Natural killer cell (primary cell): ENCODE measurements around the gene ARHGAP26. TPM values are rescaled to one million over a fixed set of nuclear protein-coding genes. Genes with fewer than 3 reads are reported as not detected.

Experiments
- ATAC-seq, 3 donors: fragments of 150-1000 bp in 2 of 3; fragments of 200-7000 bp in 1 of 3; cut with Tn5 transposase; 1 replicate in 1 of 3; 2 replicates in 2 of 3; pipeline ENCODE4 v1.10.0; 2021; ENCODE audit warnings: mild to moderate bottlenecking in 2 of 3, moderate library complexity in 2 of 3
- DNase-seq, 2 donors: peaks; one replicate each; pipeline versions ENCODE4 v3.0.0 to v3.0.0-alpha.2; 2013 to 2021; ENCODE audit warnings: mixed read lengths in 1 of 2
- H3K27ac ChIP-seq: one replicate; pipeline ENCODE4 v1.5.1; 2013; ENCODE audit warnings: mild to moderate bottlenecking, low read length
- H3K27me3 ChIP-seq: one replicate; pipeline ENCODE4 v1.6.1; 2013; ENCODE audit warnings: low read length; ENCODE audit not compliant: control insufficient read depth, insufficient read depth
- H3K36me3 ChIP-seq: one replicate; pipeline ENCODE4 v1.6.1; 2013; ENCODE audit warnings: low read length; ENCODE audit not compliant: control insufficient read depth, insufficient read depth
- H3K4me1 ChIP-seq: one replicate; pipeline ENCODE4 v1.6.1; 2013; ENCODE audit warnings: low read length; ENCODE audit not compliant: control insufficient read depth, insufficient read depth
- H3K4me3 ChIP-seq: one replicate; pipeline ENCODE4 v1.5.1; 2013; ENCODE audit warnings: low read length
- H3K9me3 ChIP-seq: one replicate; pipeline ENCODE4 v1.6.1; 2013; ENCODE audit warnings: low read length; ENCODE audit not compliant: control insufficient read depth, insufficient read depth
- H3K27ac Mint-ChIP-seq, 2 donors: one replicate each; pipeline ENCODE4 v1.8.0; 2022; ENCODE audit warnings: mild to moderate bottlenecking in 2 of 2, mixed read lengths in 2 of 2, moderate library complexity in 1 of 2
- H3K27me3 Mint-ChIP-seq, 2 donors: one replicate each; pipeline ENCODE4 v1.8.0; 2022; ENCODE audit warnings: low read depth in 2 of 2, mixed read lengths in 2 of 2
- H3K36me3 Mint-ChIP-seq: one replicate; pipeline ENCODE4 v1.8.0; 2022; ENCODE audit warnings: mixed read lengths
- H3K4me1 Mint-ChIP-seq, 2 donors: one replicate each; pipeline ENCODE4 v1.8.0; 2022; ENCODE audit warnings: mixed read lengths in 2 of 2
- H3K4me3 Mint-ChIP-seq: one replicate; pipeline ENCODE4 v1.8.0; 2022; ENCODE audit warnings: mild to moderate bottlenecking, moderate library complexity, mixed read lengths
- H3K9me3 Mint-ChIP-seq, 2 donors: one replicate each; pipeline ENCODE4 v1.8.0; 2022; ENCODE audit warnings: mixed read lengths in 2 of 2
- WGBS: methylation state at CpG from one replicate; pipeline ENCODE4 v1.1.7; 2013; ENCODE audit warnings: missing lambda C conversion rate; ENCODE audit not compliant: insufficient coverage; 5-methylcytosine and 5-hydroxymethylcytosine counted together
- intact Hi-C: fragments of 100-400 bp; cut with micrococcal nuclease; formaldehyde crosslinking; loops from one replicate; pipeline ENCODE4 v1.14.2; 2022
- total RNA-seq, 4 donors: library from RNA; stranded (reverse); fragments of 120-200 nt in 1 of 4; gene quantifications; one replicate each; pipeline versions ENCODE4 v1.2.3 to v1.2.4, GENCODE V29; 2013 to 2022
- TF ChIP-seq, protein P1 (sequence below): fragments of 200-600 bp; IDR thresholded peaks from one replicate; pipeline ENCODE4 v1.8.0; 2022; ENCODE audit warnings: antibody characterized with exemption

The ARHGAP26 gene
- total RNA-seq, 3 donors from 2014 or later (not counting 1 experiment from before 2014, with no cell fraction given): 153 to 159 (median 158) TPM

DNA sequence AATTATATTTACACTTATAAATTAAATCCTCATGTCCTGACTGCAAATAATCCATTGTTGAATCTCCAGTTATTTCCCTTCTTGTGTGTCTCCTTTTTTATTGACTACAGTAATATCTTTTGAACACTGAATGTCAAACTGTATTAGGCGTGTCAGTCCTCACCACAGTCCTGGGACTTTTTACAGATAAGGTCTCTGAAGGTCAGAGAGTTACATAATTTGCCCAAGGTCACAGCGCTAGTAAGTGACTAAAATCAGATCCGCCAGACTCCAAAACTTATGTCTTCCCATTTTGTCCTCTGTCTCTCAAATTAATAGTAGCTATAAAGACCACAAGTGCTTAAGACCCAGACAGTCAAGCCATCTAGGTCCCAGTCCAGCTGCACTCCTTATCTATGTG, 359.0 kb downstream of the ARHGAP26 start:
- H3K27ac ChIP-seq: no peak overlapping the region
- TF ChIP-seq, protein P1, sequence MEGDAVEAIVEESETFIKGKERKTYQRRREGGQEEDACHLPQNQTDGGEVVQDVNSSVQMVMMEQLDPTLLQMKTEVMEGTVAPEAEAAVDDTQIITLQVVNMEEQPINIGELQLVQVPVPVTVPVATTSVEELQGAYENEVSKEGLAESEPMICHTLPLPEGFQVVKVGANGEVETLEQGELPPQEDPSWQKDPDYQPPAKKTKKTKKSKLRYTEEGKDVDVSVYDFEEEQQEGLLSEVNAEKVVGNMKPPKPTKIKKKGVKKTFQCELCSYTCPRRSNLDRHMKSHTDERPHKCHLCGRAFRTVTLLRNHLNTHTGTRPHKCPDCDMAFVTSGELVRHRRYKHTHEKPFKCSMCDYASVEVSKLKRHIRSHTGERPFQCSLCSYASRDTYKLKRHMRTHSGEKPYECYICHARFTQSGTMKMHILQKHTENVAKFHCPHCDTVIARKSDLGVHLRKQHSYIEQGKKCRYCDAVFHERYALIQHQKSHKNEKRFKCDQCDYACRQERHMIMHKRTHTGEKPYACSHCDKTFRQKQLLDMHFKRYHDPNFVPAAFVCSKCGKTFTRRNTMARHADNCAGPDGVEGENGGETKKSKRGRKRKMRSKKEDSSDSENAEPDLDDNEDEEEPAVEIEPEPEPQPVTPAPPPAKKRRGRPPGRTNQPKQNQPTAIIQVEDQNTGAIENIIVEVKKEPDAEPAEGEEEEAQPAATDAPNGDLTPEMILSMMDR: no peak
- Mint-ChIP-seq H3K27me3 (no peaks in the 10 kb centered on the region), H3K4me1 (peaks cover 36 to 62% of the 10 kb centered on the region in 2 donors), H3K9me3 (no peaks in the 10 kb centered on the region), H3K27ac (no peak overlapping the region), H3K36me3 (peaks cover 2% of the 10 kb centered on the region), H3K4me3 (no peak overlapping the region)
- H3K27me3 ChIP-seq: no peaks in the 10 kb centered on the region
- intact Hi-C loops: no loop called here
- H3K36me3 ChIP-seq: peaks cover 12% of the 10 kb centered on the region
- 99% methylated on average over 3 of the region's 3 CpGs for WGBS
- DNase-seq: no peak
- H3K4me1 ChIP-seq: no peaks in the 10 kb centered on the region
- no peaks in the 10 kb centered on the region for H3K9me3 ChIP-seq
- no peak for ATAC-seq
- no peak overlapping the region for H3K4me3 ChIP-seq

DNA sequence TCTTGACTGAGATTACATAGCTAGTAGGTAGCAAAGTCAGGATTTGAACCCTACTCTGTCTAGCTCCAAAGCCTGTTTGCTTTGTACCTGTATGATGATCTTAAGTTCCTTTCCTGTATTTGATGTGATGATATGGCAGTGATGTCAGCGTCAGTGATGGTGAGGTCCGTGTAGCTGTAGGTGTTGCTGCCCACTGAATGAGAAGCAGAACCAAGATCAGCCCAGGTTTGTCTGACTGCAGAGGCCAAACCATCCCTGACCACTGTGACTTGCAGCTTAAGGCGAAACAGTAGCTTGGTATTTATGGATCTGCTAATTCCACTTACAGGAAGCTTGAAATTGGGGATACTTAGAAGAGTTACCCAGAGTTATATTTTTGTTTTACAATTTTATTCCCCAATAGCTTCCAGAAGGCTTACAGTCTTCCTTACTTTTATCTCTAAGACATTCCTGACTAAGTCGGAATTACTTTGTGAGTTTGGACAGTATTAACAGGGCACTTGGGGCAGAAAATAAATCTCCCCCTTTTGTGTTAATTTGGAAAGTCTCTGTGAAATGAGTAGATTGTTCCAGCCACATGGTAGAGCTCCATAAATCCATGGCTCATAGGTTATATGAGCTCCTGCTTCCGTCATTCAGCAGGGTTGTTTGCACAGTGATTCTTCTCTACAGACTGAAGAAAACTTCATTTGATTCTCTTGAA, 359.9 kb downstream of the ARHGAP26 start:
- TF ChIP-seq, protein P1: no peak
- Mint-ChIP-seq H3K4me1 (peaks cover 31 to 68% of the 10 kb centered on the region in 2 donors), H3K9me3 (no peaks in the 10 kb centered on the region), H3K4me3 (no peak overlapping the region), H3K36me3 (peaks cover 7% of the 10 kb centered on the region), H3K27me3 (no peaks in the 10 kb centered on the region), H3K27ac (peak overlapping the region in 1 of 2 donors; percentile 35)
- no peak for ATAC-seq
- WGBS: 89% methylated on average over 4 of the region's 5 CpGs
- Histone ChIP-seq H3K27ac (no peak overlapping the region), H3K4me3 (no peak overlapping the region), H3K27me3 (no peaks in the 10 kb centered on the region), H3K9me3 (no peaks in the 10 kb centered on the region), H3K4me1 (no peaks in the 10 kb centered on the region), H3K36me3 (peaks cover 19% of the 10 kb centered on the region)
- intact Hi-C loops: no loop called here
- DNase-seq: no peak

DNA sequence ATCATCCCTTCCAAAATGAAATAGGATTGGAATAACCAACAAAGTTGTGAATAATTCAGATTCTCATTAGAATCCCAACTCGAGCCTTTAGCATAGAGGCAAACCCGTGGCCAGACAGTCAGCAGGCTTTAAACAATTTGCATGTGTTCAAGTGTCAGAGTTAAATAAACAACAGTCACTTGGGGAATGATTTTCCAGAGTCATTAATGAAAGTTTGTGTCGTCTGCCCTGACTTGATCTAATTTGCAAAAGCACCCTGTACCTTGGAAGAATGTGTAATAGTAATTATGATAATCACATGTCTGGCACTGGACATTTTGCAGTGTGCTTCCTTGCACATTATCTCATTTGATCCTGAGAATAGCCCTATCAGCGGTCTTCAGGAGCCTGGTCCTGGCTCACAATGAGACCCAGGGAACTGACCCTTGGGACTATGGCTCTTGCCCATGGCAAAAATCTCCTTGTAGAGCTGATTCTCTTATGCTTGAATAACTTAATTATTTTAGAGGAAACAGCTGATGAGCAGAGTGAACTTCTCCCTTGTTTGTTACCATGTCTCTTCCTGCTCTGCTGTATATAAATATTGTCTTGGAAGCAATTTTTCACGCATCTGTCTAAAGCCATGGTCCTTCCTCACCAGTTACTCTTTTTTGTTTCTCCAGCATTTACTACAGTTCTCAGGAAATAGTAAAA, 360.6 kb downstream of the ARHGAP26 start:
- 90% methylated on average over 5 of the region's 5 CpGs for WGBS
- no peaks in the 10 kb centered on the region for H3K27me3 Mint-ChIP-seq
- intact Hi-C loops: no loop called here

More for the DNA sequence above, 360.6 kb downstream of the ARHGAP26 start:
- Histone ChIP-seq H3K27me3 (no peaks in the 10 kb centered on the region), H3K4me1 (no peaks in the 10 kb centered on the region), H3K4me3 (no peak overlapping the region), H3K27ac (no peak overlapping the region), H3K36me3 (peaks cover 21% of the 10 kb centered on the region), H3K9me3 (no peaks in the 10 kb centered on the region)
- Mint-ChIP-seq H3K4me1 (peaks cover 31 to 67% of the 10 kb centered on the region in 2 donors), H3K4me3 (no peak overlapping the region), H3K27ac (peak overlapping the region in 1 of 2 donors; percentile 35), H3K9me3 (no peaks in the 10 kb centered on the region), H3K36me3 (peaks cover 7% of the 10 kb centered on the region)
- no peak for DNase-seq
- TF ChIP-seq, protein P1: no peak
- ATAC-seq: no peak
